MM.1S (cell line): ENCODE results near the gene ISOC1.

Experiments
- EZH2phosphoT487 ChIP-seq: fragments of 300-600 bp; sonication (generic); IDR thresholded peaks from 2 replicates; pipeline ENCODE4 v1.6.1; 2018; ENCODE audit warnings: antibody characterized with exemption, low read length
- TF ChIP-seq, protein P1 (sequence below): fragments of 300-600 bp; sonication (generic); IDR thresholded peaks from 2 replicates; pipeline ENCODE4 v1.5.1; 2016; ENCODE audit warnings: antibody characterized with exemption, low read length, mixed read lengths

DNA sequence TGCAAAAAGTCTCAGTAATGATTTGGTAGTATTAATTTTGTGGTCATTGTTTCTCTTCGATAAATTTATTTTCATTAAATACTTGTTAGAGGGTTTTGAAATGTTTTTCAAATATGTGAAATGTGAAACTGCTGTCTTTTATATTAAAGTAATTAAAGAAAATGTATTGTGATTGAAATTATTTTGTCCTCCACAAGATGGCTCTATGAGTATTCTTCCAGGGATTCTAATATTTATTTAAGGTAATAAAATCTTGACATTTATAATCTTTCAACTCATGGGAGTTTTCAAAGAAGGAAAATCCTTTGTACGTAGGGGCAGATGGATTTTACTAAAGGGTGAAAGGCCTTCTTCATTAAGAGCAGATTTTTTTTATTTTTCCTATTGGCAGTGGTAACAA, 19.3 kb downstream of the ISOC1 start:
- no peak for TF ChIP-seq EZH2phosphoT487
- TF ChIP-seq, protein P1, sequence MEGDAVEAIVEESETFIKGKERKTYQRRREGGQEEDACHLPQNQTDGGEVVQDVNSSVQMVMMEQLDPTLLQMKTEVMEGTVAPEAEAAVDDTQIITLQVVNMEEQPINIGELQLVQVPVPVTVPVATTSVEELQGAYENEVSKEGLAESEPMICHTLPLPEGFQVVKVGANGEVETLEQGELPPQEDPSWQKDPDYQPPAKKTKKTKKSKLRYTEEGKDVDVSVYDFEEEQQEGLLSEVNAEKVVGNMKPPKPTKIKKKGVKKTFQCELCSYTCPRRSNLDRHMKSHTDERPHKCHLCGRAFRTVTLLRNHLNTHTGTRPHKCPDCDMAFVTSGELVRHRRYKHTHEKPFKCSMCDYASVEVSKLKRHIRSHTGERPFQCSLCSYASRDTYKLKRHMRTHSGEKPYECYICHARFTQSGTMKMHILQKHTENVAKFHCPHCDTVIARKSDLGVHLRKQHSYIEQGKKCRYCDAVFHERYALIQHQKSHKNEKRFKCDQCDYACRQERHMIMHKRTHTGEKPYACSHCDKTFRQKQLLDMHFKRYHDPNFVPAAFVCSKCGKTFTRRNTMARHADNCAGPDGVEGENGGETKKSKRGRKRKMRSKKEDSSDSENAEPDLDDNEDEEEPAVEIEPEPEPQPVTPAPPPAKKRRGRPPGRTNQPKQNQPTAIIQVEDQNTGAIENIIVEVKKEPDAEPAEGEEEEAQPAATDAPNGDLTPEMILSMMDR, result no peak
